ES-I3 (cell line): ENCODE results near the gene FANCE.

ENCODE experiments used
- H3K36me3 ChIP-seq: 2 replicates; pipeline ENCODE4 v1.6.1; 2013; ENCODE audit warnings: mild to moderate bottlenecking, low read length, control low read depth, moderate library complexity; ENCODE audit not compliant: insufficient read depth
- H3K4me1 ChIP-seq: 2 replicates; pipeline ENCODE4 v1.6.1; 2013; ENCODE audit warnings: mild to moderate bottlenecking, control low read depth, low read length; ENCODE audit not compliant: insufficient read depth
- H3K9ac ChIP-seq: 2 replicates; pipeline ENCODE4 v1.6.1; 2013; ENCODE audit warnings: low read depth, mild to moderate bottlenecking, low read length, moderate library complexity
- H3K9me3 ChIP-seq: 2 replicates; pipeline ENCODE4 v1.6.1; 2013; ENCODE audit warnings: mild to moderate bottlenecking, low read length, moderate library complexity; ENCODE audit not compliant: control insufficient read depth, insufficient read depth

The FANCE gene, protein sequence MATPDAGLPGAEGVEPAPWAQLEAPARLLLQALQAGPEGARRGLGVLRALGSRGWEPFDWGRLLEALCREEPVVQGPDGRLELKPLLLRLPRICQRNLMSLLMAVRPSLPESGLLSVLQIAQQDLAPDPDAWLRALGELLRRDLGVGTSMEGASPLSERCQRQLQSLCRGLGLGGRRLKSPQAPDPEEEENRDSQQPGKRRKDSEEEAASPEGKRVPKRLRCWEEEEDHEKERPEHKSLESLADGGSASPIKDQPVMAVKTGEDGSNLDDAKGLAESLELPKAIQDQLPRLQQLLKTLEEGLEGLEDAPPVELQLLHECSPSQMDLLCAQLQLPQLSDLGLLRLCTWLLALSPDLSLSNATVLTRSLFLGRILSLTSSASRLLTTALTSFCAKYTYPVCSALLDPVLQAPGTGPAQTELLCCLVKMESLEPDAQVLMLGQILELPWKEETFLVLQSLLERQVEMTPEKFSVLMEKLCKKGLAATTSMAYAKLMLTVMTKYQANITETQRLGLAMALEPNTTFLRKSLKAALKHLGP

GRCh38 chr6:35452183-35453090 is at the start of gene FANCE:
TSS of gene FANCE (plus strand) at chr6:35452338. CDS start at chr6:35452546, 208 bp downstream.
- no peaks in the 10 kb centered on the region for H3K9me3 ChIP-seq
- H3K9ac ChIP-seq, result peak within 1 kb of the TSS; percentile 76
- H3K36me3 ChIP-seq, result no peaks in the 10 kb centered on the region
- H3K4me1 ChIP-seq, result peaks cover 8% of the 10 kb centered on the region

DNA sequence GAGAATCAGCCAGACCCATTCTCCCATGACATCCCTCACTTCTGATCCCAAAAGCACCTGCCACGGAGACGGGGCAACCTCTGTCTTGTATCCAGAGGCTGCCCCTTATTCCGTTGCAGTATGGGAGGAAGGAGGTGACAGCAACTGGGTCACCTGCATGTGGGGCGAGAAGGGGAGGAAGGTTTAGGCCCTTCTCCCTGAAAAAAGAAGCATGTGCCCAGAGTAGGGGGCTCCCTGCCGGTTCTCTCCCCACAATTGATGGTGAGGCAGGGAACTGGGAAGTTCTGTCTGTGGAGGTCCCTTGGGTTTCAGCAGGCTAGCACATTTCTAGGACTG is 49.3 kb upstream of the FANCE start:
- no peaks in the 10 kb centered on the region for H3K4me1 ChIP-seq
- no peaks in the 10 kb centered on the region for H3K36me3 ChIP-seq
- no peak overlapping the region for H3K9ac ChIP-seq
- H3K9me3 ChIP-seq, result no peaks in the 10 kb centered on the region

- no peaks in the 10 kb centered on the region for H3K9me3 ChIP-seq
- no peaks in the 10 kb centered on the region for H3K4me1 ChIP-seq
- H3K36me3 ChIP-seq, result no peaks in the 10 kb centered on the region
- no peak overlapping the region for H3K9ac ChIP-seq
These were observed 48.3 kb upstream of the FANCE start for GRCh38 chr6:35403544-35404442.

DNA sequence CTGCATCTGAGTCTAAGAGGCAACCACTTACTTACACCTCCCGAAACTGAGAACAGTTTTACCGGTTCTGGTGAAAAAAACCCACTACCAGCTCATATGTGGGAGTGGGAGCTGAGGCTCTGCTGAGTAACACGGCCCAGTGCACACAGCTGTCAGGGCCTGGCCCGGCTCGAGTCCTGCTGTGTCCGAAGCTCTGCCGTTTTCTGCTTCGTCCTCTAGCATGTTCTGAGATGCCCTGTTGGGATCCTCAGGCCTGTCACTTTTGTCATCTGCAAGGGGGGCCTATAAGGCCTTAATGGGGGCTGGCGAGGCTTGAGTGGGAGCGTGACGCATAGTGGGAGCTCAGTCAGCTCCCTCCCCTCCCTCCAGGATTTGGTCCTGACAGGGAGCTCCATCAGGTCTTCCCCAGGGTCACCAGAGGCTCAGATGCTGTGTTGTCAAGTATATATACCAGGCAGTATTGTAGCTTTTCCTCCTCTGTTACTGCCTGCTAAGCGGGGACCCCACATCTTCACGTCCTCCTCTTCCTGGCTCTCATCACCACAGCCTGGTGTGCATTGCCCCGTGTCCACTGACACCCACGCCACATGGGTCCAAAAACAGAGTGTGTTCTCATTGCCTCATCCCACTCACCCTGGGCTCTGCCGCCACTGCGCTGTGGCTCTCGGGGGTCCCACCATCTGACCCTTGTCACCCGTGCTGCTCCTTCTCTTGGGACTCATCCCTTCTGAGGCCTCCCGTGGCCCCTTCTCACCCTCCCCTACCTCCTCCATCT is 45.2 kb upstream of the FANCE start:
- no peaks in the 10 kb centered on the region for H3K9me3 ChIP-seq
- H3K4me1 ChIP-seq, result no peaks in the 10 kb centered on the region
- H3K36me3 ChIP-seq, result no peaks in the 10 kb centered on the region
- no peak overlapping the region for H3K9ac ChIP-seq

GRCh38 chr6:35409245-35409644 is 42.9 kb upstream of the FANCE start:
- Histone ChIP-seq H3K36me3 (no peaks in the 10 kb centered on the region), H3K9me3 (no peaks in the 10 kb centered on the region), H3K4me1 (no peaks in the 10 kb centered on the region), H3K9ac (no peak overlapping the region)

DNA sequence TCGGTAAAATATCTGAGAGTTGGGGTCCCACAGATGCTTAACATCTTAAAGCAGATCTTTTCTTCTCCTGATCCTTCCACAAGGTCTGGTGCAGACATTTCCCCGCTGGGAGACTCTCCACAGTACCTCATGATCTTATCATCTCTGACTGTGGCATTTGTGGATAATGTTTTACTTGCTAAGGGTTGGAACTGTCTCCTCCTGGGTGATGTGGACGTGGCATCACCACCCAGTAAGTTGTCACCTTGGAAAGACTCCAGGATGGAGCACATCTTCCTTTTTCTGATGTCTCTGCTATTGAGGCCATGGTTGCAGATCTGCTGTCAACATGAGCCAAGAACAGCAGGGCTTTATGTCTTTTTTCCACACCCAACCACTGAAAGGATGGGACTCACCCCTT is 42.0 kb upstream of the FANCE start:
- Histone ChIP-seq H3K36me3 (no peaks in the 10 kb centered on the region), H3K4me1 (no peaks in the 10 kb centered on the region), H3K9me3 (no peaks in the 10 kb centered on the region), H3K9ac (no peak overlapping the region)

- Histone ChIP-seq H3K9me3 (no peaks in the 10 kb centered on the region), H3K9ac (no peak overlapping the region), H3K36me3 (no peaks in the 10 kb centered on the region), H3K4me1 (no peaks in the 10 kb centered on the region)
These were observed 41.1 kb upstream of the FANCE start for GRCh38 chr6:35411066-35411465.

DNA sequence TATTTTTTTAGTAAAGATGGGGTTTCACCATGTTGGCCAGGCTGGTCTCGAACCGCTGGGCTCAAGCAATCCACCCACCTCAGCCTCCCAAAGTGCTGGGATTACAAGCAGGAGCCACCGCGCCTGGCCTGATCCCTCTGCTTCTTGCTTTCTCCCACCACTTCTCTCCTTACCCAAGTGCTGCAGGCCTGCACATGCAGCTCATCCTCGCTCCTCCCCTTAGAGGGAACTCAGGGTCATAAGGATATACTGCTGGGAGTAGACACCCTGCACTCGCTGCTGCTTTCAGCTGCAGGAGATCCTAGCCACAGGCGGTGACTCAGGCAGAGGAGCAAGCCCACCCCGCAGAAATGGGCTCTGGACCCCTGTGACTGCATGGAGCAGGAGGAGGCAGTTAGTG is 40.0 kb upstream of the FANCE start:
- H3K4me1 ChIP-seq, result no peaks in the 10 kb centered on the region
- H3K9me3 ChIP-seq, result no peaks in the 10 kb centered on the region
- H3K36me3 ChIP-seq, result no peaks in the 10 kb centered on the region
- H3K9ac ChIP-seq, result no peak overlapping the region

- Histone ChIP-seq H3K9ac (no peak overlapping the region), H3K9me3 (no peaks in the 10 kb centered on the region), H3K4me1 (peaks cover under 1% of the 10 kb centered on the region; the same call in 1 of the 2 replicates), H3K36me3 (no peaks in the 10 kb centered on the region)
These were observed 38.2 kb upstream of the FANCE start for GRCh38 chr6:35413911-35414310.

DNA sequence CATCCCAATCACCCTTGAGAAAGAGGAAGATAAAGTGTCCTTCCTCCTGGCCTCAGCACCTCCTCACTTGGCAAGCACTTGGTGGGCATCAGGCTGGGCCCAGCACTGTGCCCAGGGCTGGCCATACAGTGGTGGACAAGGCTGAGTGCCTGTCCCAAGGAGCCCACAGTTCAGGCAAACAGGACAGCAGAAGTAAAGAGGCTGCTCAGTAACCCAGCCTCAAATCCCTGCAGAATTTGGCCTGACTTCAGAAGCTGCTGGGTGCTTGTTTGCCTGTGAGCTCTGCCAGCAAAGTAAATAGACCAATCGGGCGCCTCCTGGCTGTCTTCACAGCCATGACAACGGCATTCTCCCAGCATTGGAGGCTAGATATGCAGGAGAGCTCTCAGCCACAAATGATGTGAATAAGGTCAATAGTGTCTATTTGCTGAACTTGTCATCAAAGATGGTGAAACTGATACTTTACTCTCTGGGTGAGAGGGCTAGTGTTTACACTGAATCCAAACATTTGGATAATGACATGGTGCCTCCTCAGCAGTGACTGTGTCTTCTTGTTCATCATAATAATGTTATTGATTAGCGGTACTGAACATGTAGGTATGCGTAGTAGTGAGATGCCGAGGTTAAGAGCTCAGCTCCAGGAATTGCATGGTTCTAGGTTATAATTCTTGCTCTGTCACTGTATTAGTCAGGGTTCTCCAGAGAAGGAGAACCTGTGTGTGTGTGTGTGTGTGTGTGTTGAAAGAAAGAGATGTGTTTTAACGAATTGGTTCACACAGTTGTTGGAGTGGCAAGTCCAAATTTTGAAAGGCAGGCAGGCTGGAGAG is 36.9 kb upstream of the FANCE start:
- Histone ChIP-seq H3K9ac (no peak overlapping the region), H3K9me3 (no peaks in the 10 kb centered on the region), H3K36me3 (no peaks in the 10 kb centered on the region), H3K4me1 (peaks cover 10% of the 10 kb centered on the region)

GRCh38 chr6:35417979-35418661 is 34.0 kb upstream of the FANCE start:
- Histone ChIP-seq H3K36me3 (no peaks in the 10 kb centered on the region), H3K9me3 (no peaks in the 10 kb centered on the region), H3K9ac (no peak overlapping the region), H3K4me1 (peaks cover 10% of the 10 kb centered on the region)

DNA sequence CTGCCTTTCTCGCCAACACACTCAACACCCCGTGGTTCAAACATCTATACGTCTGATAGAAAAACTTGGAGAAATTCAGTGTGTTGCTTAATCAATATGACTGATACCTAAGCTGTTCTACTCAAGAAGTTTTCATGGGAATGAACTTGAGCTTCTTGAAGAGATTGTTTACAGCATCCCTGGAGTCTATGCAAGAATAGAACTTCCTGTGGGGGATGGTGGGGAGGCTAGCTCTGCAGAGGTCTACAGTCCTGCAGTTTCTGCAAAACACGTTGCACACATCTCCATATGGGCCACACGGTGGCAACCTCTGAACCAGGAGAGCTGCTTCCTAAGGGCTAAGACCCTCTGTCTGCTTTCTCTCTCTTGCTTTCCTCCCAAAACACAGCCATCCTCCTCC is 32.7 kb upstream of the FANCE start:
- no peaks in the 10 kb centered on the region for H3K9me3 ChIP-seq
- no peaks in the 10 kb centered on the region for H3K36me3 ChIP-seq
- H3K9ac ChIP-seq, result no peak overlapping the region
- H3K4me1 ChIP-seq, result peaks cover 10% of the 10 kb centered on the region
